Neural cell (in vitro differentiated cells): ENCODE measurements around the gene ALK. TPM values are rescaled to one million over a fixed set of nuclear protein-coding genes. Genes with fewer than 3 reads are reported as not detected.

Experiments
- H2AFZ ChIP-seq: fragments of 200-600, 300-800 bp; sonication (generic), shearing (Covaris generic); 2 replicates; pipeline ENCODE4 v1.6.0; 2014; ENCODE audit warnings: low read depth, mild to moderate bottlenecking, antibody characterized with exemption, low read length, moderate library complexity
- H3F3A ChIP-seq: fragments of 200-600 bp; shearing (Covaris generic); 2 replicates; pipeline ENCODE4 v1.6.1; 2016; ENCODE audit warnings: mild to moderate bottlenecking, moderate library complexity, mixed read lengths, antibody characterized with exemption, low read length; ENCODE audit not compliant: insufficient read depth, poor library complexity, severe bottlenecking
- H3K27ac ChIP-seq: fragments of 200-600, 300-800 bp; sonication (generic), shearing (Covaris generic); 2 replicates; pipeline ENCODE4 v1.5.1; 2014; ENCODE audit warnings: mild to moderate bottlenecking, low read length, moderate library complexity
- H3K27me3 ChIP-seq: fragments of 300-800, 200-600 bp; sonication (generic), shearing (Covaris generic); 2 replicates; pipeline ENCODE4 v1.6.0; 2014; ENCODE audit warnings: mild to moderate bottlenecking, low read depth, low read length, moderate library complexity; ENCODE audit not compliant: insufficient read depth
- H3K36me3 ChIP-seq: fragments of 300-800, 200-600 bp; sonication (generic), shearing (Covaris generic); 2 replicates; pipeline ENCODE4 v1.5.1; 2014; ENCODE audit warnings: mild to moderate bottlenecking, antibody characterized with exemption, low read length, moderate library complexity; ENCODE audit not compliant: insufficient read depth
- H3K4me2 ChIP-seq: fragments of 300-800, 200-600 bp; sonication (generic), shearing (Covaris generic); 2 replicates; pipeline ENCODE4 v1.6.0; 2014; ENCODE audit warnings: mild to moderate bottlenecking, low read length
- H3K4me3 ChIP-seq: fragments of 300-800, 200-600 bp; sonication (generic), shearing (Covaris generic); 2 replicates; pipeline ENCODE4 v1.5.1; 2014; ENCODE audit warnings: mild to moderate bottlenecking, low read length, moderate library complexity
- H3K79me2 ChIP-seq: fragments of 200-600 bp; shearing (Covaris generic); replicated peaks from 2 replicates; pipeline ENCODE4 v1.6.0; 2014; ENCODE audit warnings: mild to moderate bottlenecking, low read length, moderate library complexity; ENCODE audit not compliant: insufficient read depth
- H3K9ac ChIP-seq: fragments of 300-800, 200-600 bp; sonication (generic), shearing (Covaris generic); 2 replicates; pipeline ENCODE4 v1.6.1; 2016; ENCODE audit warnings: mild to moderate bottlenecking, low read length, mixed read lengths
- H3K9me2 ChIP-seq: fragments of 200-600 bp; shearing (Covaris generic); 2 replicates; pipeline ENCODE4 v1.6.1; 2016; ENCODE audit warnings: mild to moderate bottlenecking, low read length, mixed read lengths; ENCODE audit not compliant: insufficient read depth
- H3K9me3 ChIP-seq: fragments of 200-600, 300-800 bp; sonication (generic), shearing (Covaris generic); 2 replicates; pipeline ENCODE4 v1.6.1; 2016; ENCODE audit warnings: mild to moderate bottlenecking, mixed run types, low read length, moderate library complexity, mixed read lengths
- H4K20me1 ChIP-seq: fragments of 200-600 bp; shearing (Covaris generic); 2 replicates; pipeline ENCODE4 v1.6.1; 2016; ENCODE audit warnings: mild to moderate bottlenecking, mixed run types; ENCODE audit not compliant: insufficient read depth
- EP300 ChIP-seq: fragments of 450-650 bp; conservative IDR thresholded peaks from 2 replicates; pipeline ENCODE4 v1.6.1; 2014; ENCODE audit warnings: antibody characterized with exemption, mild to moderate bottlenecking, moderate library complexity; ENCODE audit not compliant: poor library complexity, severe bottlenecking
- EZH2 ChIP-seq: fragments of 200-600, 300-800 bp; shearing (Covaris generic), sonication (generic); IDR thresholded peaks from 2 replicates; pipeline ENCODE4 v1.6.1; 2014; ENCODE audit warnings: antibody characterized with exemption, low read length, borderline replicate concordance, mild to moderate bottlenecking; ENCODE audit not compliant: insufficient read depth, poor library complexity, severe bottlenecking
- MXI1 ChIP-seq: fragments of 450-650 bp; conservative IDR thresholded peaks from 2 replicates; pipeline ENCODE4 v1.6.1; 2014; ENCODE audit warnings: antibody characterized with exemption, mild to moderate bottlenecking; ENCODE audit not compliant: poor library complexity, severe bottlenecking
- POLR2AphosphoS5 ChIP-seq: IDR thresholded peaks from 2 replicates; pipeline ENCODE4 v1.6.1; 2012
- RAD21 ChIP-seq: fragments of 450-650 bp; conservative IDR thresholded peaks from 2 replicates; pipeline ENCODE4 v1.6.1; 2014; ENCODE audit warnings: antibody characterized with exemption, mild to moderate bottlenecking, moderate library complexity
- SMC3 ChIP-seq: fragments of 450-650 bp; conservative IDR thresholded peaks from 2 replicates; pipeline ENCODE4 v1.6.1; 2014; ENCODE audit warnings: antibody characterized with exemption, mild to moderate bottlenecking, moderate library complexity; ENCODE audit not compliant: poor library complexity
- TAF1 ChIP-seq: IDR thresholded peaks from 2 replicates; pipeline ENCODE4 v1.6.1; 2012; ENCODE audit warnings: low read depth
- polyA plus RNA-seq: library from polyadenylated mRNA; depleted of rRNA; stranded (reverse); fragments of >200 nt; gene quantifications from 2 replicates; pipeline ENCODE4 v1.2.3, GENCODE V29; 2014
- TF ChIP-seq, protein P1 (sequence below): IDR thresholded peaks from 2 replicates; pipeline ENCODE4 v1.6.1; 2012; ENCODE audit warnings: borderline replicate concordance
- TF ChIP-seq, protein P2 (sequence below): fragments of 450-650 bp; IDR thresholded peaks from 2 replicates; pipeline ENCODE4 v1.5.1; 2014; ENCODE audit warnings: antibody characterized with exemption, mild to moderate bottlenecking, moderate library complexity; ENCODE audit not compliant: poor library complexity, severe bottlenecking

The ALK gene
- polyA plus RNA-seq, 1 donor from 2014 or later, result 7.1 TPM

GRCh38 chr2:29405707-29406106, 515.7 kb downstream of the ALK start:
- Histone ChIP-seq H3K27ac (no peak overlapping the region), H3K36me3 (no peaks in the 10 kb centered on the region), H3K79me2 (no peaks in the 10 kb centered on the region), H4K20me1 (no peaks in the 10 kb centered on the region), H3K9me3 (no peaks in the 10 kb centered on the region), H3K9ac (no peak overlapping the region), H3K9me2 (no peaks in the 10 kb centered on the region), H3F3A (no peaks in the 10 kb centered on the region), H3K4me3 (no peak overlapping the region), H3K27me3 (no peaks in the 10 kb centered on the region), H2AFZ (no peak overlapping the region), H3K4me2 (no peak overlapping the region)
- TF ChIP-seq TAF1, result no peak
- TF ChIP-seq RAD21, result no peak
- TF ChIP-seq, protein P1, sequence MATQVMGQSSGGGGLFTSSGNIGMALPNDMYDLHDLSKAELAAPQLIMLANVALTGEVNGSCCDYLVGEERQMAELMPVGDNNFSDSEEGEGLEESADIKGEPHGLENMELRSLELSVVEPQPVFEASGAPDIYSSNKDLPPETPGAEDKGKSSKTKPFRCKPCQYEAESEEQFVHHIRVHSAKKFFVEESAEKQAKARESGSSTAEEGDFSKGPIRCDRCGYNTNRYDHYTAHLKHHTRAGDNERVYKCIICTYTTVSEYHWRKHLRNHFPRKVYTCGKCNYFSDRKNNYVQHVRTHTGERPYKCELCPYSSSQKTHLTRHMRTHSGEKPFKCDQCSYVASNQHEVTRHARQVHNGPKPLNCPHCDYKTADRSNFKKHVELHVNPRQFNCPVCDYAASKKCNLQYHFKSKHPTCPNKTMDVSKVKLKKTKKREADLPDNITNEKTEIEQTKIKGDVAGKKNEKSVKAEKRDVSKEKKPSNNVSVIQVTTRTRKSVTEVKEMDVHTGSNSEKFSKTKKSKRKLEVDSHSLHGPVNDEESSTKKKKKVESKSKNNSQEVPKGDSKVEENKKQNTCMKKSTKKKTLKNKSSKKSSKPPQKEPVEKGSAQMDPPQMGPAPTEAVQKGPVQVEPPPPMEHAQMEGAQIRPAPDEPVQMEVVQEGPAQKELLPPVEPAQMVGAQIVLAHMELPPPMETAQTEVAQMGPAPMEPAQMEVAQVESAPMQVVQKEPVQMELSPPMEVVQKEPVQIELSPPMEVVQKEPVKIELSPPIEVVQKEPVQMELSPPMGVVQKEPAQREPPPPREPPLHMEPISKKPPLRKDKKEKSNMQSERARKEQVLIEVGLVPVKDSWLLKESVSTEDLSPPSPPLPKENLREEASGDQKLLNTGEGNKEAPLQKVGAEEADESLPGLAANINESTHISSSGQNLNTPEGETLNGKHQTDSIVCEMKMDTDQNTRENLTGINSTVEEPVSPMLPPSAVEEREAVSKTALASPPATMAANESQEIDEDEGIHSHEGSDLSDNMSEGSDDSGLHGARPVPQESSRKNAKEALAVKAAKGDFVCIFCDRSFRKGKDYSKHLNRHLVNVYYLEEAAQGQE, result no peak
- no peak for TF ChIP-seq EZH2
- TF ChIP-seq EP300, result no peak
- no peak for TF ChIP-seq POLR2AphosphoS5
- TF ChIP-seq MXI1, result no peak
- TF ChIP-seq, protein P2, sequence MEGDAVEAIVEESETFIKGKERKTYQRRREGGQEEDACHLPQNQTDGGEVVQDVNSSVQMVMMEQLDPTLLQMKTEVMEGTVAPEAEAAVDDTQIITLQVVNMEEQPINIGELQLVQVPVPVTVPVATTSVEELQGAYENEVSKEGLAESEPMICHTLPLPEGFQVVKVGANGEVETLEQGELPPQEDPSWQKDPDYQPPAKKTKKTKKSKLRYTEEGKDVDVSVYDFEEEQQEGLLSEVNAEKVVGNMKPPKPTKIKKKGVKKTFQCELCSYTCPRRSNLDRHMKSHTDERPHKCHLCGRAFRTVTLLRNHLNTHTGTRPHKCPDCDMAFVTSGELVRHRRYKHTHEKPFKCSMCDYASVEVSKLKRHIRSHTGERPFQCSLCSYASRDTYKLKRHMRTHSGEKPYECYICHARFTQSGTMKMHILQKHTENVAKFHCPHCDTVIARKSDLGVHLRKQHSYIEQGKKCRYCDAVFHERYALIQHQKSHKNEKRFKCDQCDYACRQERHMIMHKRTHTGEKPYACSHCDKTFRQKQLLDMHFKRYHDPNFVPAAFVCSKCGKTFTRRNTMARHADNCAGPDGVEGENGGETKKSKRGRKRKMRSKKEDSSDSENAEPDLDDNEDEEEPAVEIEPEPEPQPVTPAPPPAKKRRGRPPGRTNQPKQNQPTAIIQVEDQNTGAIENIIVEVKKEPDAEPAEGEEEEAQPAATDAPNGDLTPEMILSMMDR, result no peak
- TF ChIP-seq SMC3, result no peak

GRCh38 chr2:29405266-29405665, 516.1 kb downstream of the ALK start:
- no peaks in the 10 kb centered on the region for H3K36me3 ChIP-seq

More at GRCh38 chr2:29405266-29405665, 516.1 kb downstream of the ALK start:
- Histone ChIP-seq H3K9ac (no peak overlapping the region), H2AFZ (no peak overlapping the region), H3K27me3 (no peaks in the 10 kb centered on the region), H3F3A (no peaks in the 10 kb centered on the region), H4K20me1 (no peaks in the 10 kb centered on the region), H3K79me2 (no peaks in the 10 kb centered on the region), H3K4me2 (no peak overlapping the region), H3K9me3 (no peaks in the 10 kb centered on the region), H3K27ac (no peak overlapping the region), H3K9me2 (no peaks in the 10 kb centered on the region), H3K4me3 (no peak overlapping the region)
- no peak for TF ChIP-seq MXI1
- TF ChIP-seq, protein P1, result no peak
- no peak for TF ChIP-seq SMC3
- no peak for TF ChIP-seq POLR2AphosphoS5
- TF ChIP-seq, protein P2, result no peak
- TF ChIP-seq RAD21, result no peak
